Measurements from ENCODE around the gene FUOM. TPM values are rescaled to one million over a fixed set of nuclear protein-coding genes. Genes with fewer than 3 reads are reported as not detected.
A peak's percentile ranks its signal among the peaks of the same experiment; 100 is the strongest.

FUOM gene
- total and polyA plus RNA-seq, 2 of the 8 experiments (the other 6 are each of a cell fraction or from before 2014, with no cell fraction given) = 22.0 to 30.4 TPM

GRCh38 chr10:133351408-133352318 is 6.2 kb downstream of the FUOM start (continued):
- no peak for TF ChIP-seq RNF2 (IDR thresholded peaks at IDR 0.05; ENCODE audit: borderline replicate concordance, low read depth, low read length, missing control alignments, poor library complexity, severe bottlenecking)
- TF ChIP-seq RAD21 (IDR thresholded peaks at IDR 0.05 in 1 of 2, conservative IDR thresholded peaks at IDR 0.05 in 1 of 2; ENCODE audit: low read depth in 2 of 2, low read length in 2 of 2) = peak; percentile 34 to 42; a peak in 3 of 4 replicates
- TF ChIP-seq MAFK (IDR thresholded peaks at IDR 0.05; ENCODE audit: low read depth, low read length) = no peak
- TF ChIP-seq SIN3A (conservative IDR thresholded peaks at IDR 0.05 in 1 of 2, IDR thresholded peaks at IDR 0.05 in 1 of 2; ENCODE audit: low read depth in 1 of 2, low read length in 2 of 2) = 0 out of 4 replicates have a peak, but pooled peaks of 1 of the 2 experiments have one; percentile 47
